IPS DF 6.9 (cell line): ENCODE measurements around the gene RHO.

Experiments
- DNase-seq: peaks from one replicate; pipeline ENCODE4 v3.0.0-alpha.2; 2013; ENCODE audit warnings: low read depth, low spot score
- H3K27ac ChIP-seq: one replicate; pipeline ENCODE4 v1.5.1; 2013; ENCODE audit warnings: low read length, control low read depth
- H3K27me3 ChIP-seq: 2 replicates; pipeline ENCODE4 v1.6.1; 2013; ENCODE audit warnings: mild to moderate bottlenecking, low read length; ENCODE audit not compliant: control insufficient read depth, insufficient read depth
- H3K36me3 ChIP-seq: 2 replicates; pipeline ENCODE4 v1.6.1; 2013; ENCODE audit warnings: low read length; ENCODE audit not compliant: control insufficient read depth, insufficient read depth
- H3K4me1 ChIP-seq: 2 replicates; pipeline ENCODE4 v1.6.1; 2013; ENCODE audit warnings: low read length; ENCODE audit not compliant: control insufficient read depth, insufficient read depth
- H3K4me3 ChIP-seq: 2 replicates; pipeline ENCODE4 v1.5.1; 2013; ENCODE audit warnings: mild to moderate bottlenecking, low read length
- H3K9me3 ChIP-seq: 2 replicates; pipeline ENCODE4 v1.6.1; 2013; ENCODE audit warnings: low read length, inconsistent platforms; ENCODE audit not compliant: control insufficient read depth, insufficient read depth
- WGBS: extraction: QIAGEN DNeasy Blood & Tissue Kit; methylation state at CpG from one replicate; pipeline ENCODE4 v1.1.7; 2013; ENCODE audit warnings: mixed read lengths, missing lambda C conversion rate; ENCODE audit not compliant: insufficient read length, insufficient coverage; 5-methylcytosine and 5-hydroxymethylcytosine counted together

The RHO gene

GRCh38 chr3:129565902-129566301 lies 37.5 kb downstream of the RHO start:
- Histone ChIP-seq H3K9me3 (no peaks in the 10 kb centered on the region), H3K27me3 (no peaks in the 10 kb centered on the region), H3K4me3 (no peak overlapping the region), H3K36me3 (peaks cover 5% of the 10 kb centered on the region; the same call in 1 of the 2 replicates), H3K4me1 (no peaks in the 10 kb centered on the region; the same call in 1 of the 2 replicates), H3K27ac (no peak overlapping the region)
- no CpG with 5 or more reads among the region's 7 CpGs for WGBS
- DNase-seq = no peak

- Histone ChIP-seq H3K4me1 (no peaks in the 10 kb centered on the region; the same call in 1 of the 2 replicates), H3K27me3 (no peaks in the 10 kb centered on the region), H3K27ac (no peak overlapping the region), H3K9me3 (no peaks in the 10 kb centered on the region), H3K4me3 (no peak overlapping the region), H3K36me3 (peaks cover 5% of the 10 kb centered on the region; the same call in 1 of the 2 replicates)
- no CpG with 5 or more reads among the region's 18 CpGs for WGBS
- no peak for DNase-seq
Measured at GRCh38 chr3:129567176-129567705, 38.8 kb downstream of the RHO start.

- no peak overlapping the region for H3K27ac ChIP-seq
- H3K4me1 ChIP-seq = no peaks in the 10 kb centered on the region; the same call in 1 of the 2 replicates
- H3K4me3 ChIP-seq = no peak overlapping the region
- no peak for DNase-seq
- H3K9me3 ChIP-seq = no peaks in the 10 kb centered on the region
- no peaks in the 10 kb centered on the region for H3K27me3 ChIP-seq
- peaks cover 7% of the 10 kb centered on the region; the same call in 1 of the 2 replicates for H3K36me3 ChIP-seq
- no CpG with 5 or more reads among the region's 6 CpGs for WGBS
Measured at GRCh38 chr3:129567939-129568338, 39.5 kb downstream of the RHO start.

GRCh38 chr3:129569856-129570255 lies 41.4 kb downstream of the RHO start:
- no peak for DNase-seq
- Histone ChIP-seq H3K36me3 (peaks cover 7% of the 10 kb centered on the region; the same call in 1 of the 2 replicates), H3K27ac (no peak overlapping the region), H3K4me3 (no peak overlapping the region), H3K4me1 (no peaks in the 10 kb centered on the region; the same call in 1 of the 2 replicates), H3K27me3 (no peaks in the 10 kb centered on the region), H3K9me3 (no peaks in the 10 kb centered on the region)
- WGBS = no CpG with 5 or more reads among the region's 7 CpGs

GRCh38 chr3:129571605-129572547 lies 43.4 kb downstream of the RHO start:
- Histone ChIP-seq H3K9me3 (no peaks in the 10 kb centered on the region), H3K4me3 (no peak overlapping the region), H3K27me3 (no peaks in the 10 kb centered on the region), H3K27ac (no peak overlapping the region), H3K36me3 (peaks cover 5% of the 10 kb centered on the region; the same call in 1 of the 2 replicates), H3K4me1 (no peaks in the 10 kb centered on the region; the same call in 1 of the 2 replicates)
- no CpG with 5 or more reads among the region's 22 CpGs for WGBS
- no peak for DNase-seq

GRCh38 chr3:129572603-129573002 lies 44.2 kb downstream of the RHO start:
- Histone ChIP-seq H3K27ac (no peak overlapping the region), H3K36me3 (peaks cover 5% of the 10 kb centered on the region; the same call in 1 of the 2 replicates), H3K9me3 (no peaks in the 10 kb centered on the region), H3K4me3 (no peak overlapping the region), H3K27me3 (no peaks in the 10 kb centered on the region), H3K4me1 (no peaks in the 10 kb centered on the region; the same call in 1 of the 2 replicates)
- WGBS = no CpG with 5 or more reads among the region's 18 CpGs
- no peak for DNase-seq

GRCh38 chr3:129573493-129573892 lies 45.1 kb downstream of the RHO start:
- H3K36me3 ChIP-seq = peaks cover 5% of the 10 kb centered on the region; the same call in 1 of the 2 replicates
- H3K4me1 ChIP-seq = no peaks in the 10 kb centered on the region; the same call in 1 of the 2 replicates
- H3K27ac ChIP-seq = no peak overlapping the region
- no peak for DNase-seq
- no peak overlapping the region for H3K4me3 ChIP-seq
- no peaks in the 10 kb centered on the region for H3K9me3 ChIP-seq
- no CpG with 5 or more reads among the region's 14 CpGs for WGBS
- no peaks in the 10 kb centered on the region for H3K27me3 ChIP-seq

GRCh38 chr3:129574206-129574605 lies 45.8 kb downstream of the RHO start:
- no peaks in the 10 kb centered on the region for H3K27me3 ChIP-seq
- no peaks in the 10 kb centered on the region for H3K9me3 ChIP-seq
- no peak for DNase-seq
- H3K27ac ChIP-seq = no peak overlapping the region
- H3K4me3 ChIP-seq = no peak overlapping the region
- H3K36me3 ChIP-seq = peaks cover 5% of the 10 kb centered on the region; the same call in 1 of the 2 replicates
- WGBS = no CpG with 5 or more reads among the region's 24 CpGs
- no peaks in the 10 kb centered on the region; the same call in 1 of the 2 replicates for H3K4me1 ChIP-seq

- no peak for DNase-seq
- no peaks in the 10 kb centered on the region for H3K27me3 ChIP-seq
- no peak overlapping the region for H3K27ac ChIP-seq
- H3K4me3 ChIP-seq = no peak overlapping the region
- H3K9me3 ChIP-seq = no peaks in the 10 kb centered on the region
- WGBS = no CpG with 5 or more reads among the region's 19 CpGs
- H3K4me1 ChIP-seq = no peaks in the 10 kb centered on the region; the same call in 1 of the 2 replicates
- peaks cover 2% of the 10 kb centered on the region; the same call in 1 of the 2 replicates for H3K36me3 ChIP-seq
Measured at GRCh38 chr3:129575233-129575996, 47.0 kb downstream of the RHO start.

- Histone ChIP-seq H3K27me3 (no peaks in the 10 kb centered on the region), H3K27ac (no peak overlapping the region)
- WGBS = no CpG with 5 or more reads among the region's 10 CpGs
Measured at GRCh38 chr3:129575997-129576384, 47.6 kb downstream of the RHO start.

More at GRCh38 chr3:129575997-129576384, 47.6 kb downstream of the RHO start:
- Histone ChIP-seq H3K36me3 (peaks cover 2% of the 10 kb centered on the region; the same call in 1 of the 2 replicates), H3K4me3 (no peak overlapping the region), H3K9me3 (no peaks in the 10 kb centered on the region), H3K4me1 (no peaks in the 10 kb centered on the region; the same call in 1 of the 2 replicates)
- DNase-seq = no peak
